Breast epithelium (tissue), 4 donors: ENCODE results near the gene UNC13C. TPM values are rescaled to one million over a fixed set of nuclear protein-coding genes. Genes with fewer than 3 reads are reported as not detected.

Experiments used
- DNase-seq, 2 donors: peaks; one replicate each; pipeline ENCODE4 v3.0.0-alpha.2; 2019; ENCODE audit warnings: low spot score in 2 of 2
- H3K27ac ChIP-seq, 2 donors: fragments of 200-600 bp; sonication (generic) in 1 of 2; one replicate each; pipeline ENCODE4 v1.5.1; 2016 to 2019; ENCODE audit warnings: mild to moderate bottlenecking in 1 of 2
- H3K27me3 ChIP-seq, 2 donors: fragments of 200-600 bp; sonication (generic) in 1 of 2; one replicate each; pipeline versions ENCODE4 v1.5.1 to v1.6.0; 2017 to 2019; ENCODE audit warnings: control low read depth in 1 of 2, mild to moderate bottlenecking in 1 of 2
- H3K36me3 ChIP-seq: fragments of 200-600 bp; one replicate; pipeline ENCODE4 v1.5.1; 2019
- H3K4me1 ChIP-seq, 2 donors: fragments of 200-600 bp; sonication (generic); one replicate each; pipeline ENCODE4 v1.5.1; 2016 to 2019; ENCODE audit warnings: control low read depth in 1 of 2
- H3K4me3 ChIP-seq, 3 donors: fragments of 200-600 bp; sonication (generic); 1 replicate in 2 of 3; 2 replicates in 1 of 3; pipeline ENCODE4 v1.5.1; 2016 to 2019; ENCODE audit warnings: mild to moderate bottlenecking in 3 of 3, moderate library complexity in 2 of 3
- H3K9me3 ChIP-seq, 2 donors: fragments of 200-600 bp; sonication (generic) in 1 of 2; one replicate each; pipeline ENCODE4 v1.5.1; 2016 to 2019; ENCODE audit warnings: control low read depth in 1 of 2
- POLR2A ChIP-seq: fragments of 450-650 bp; IDR thresholded peaks from one replicate; pipeline ENCODE4 v1.6.1; 2016; ENCODE audit warnings: antibody characterized with exemption, mild to moderate bottlenecking, moderate library complexity
- POLR2AphosphoS5 ChIP-seq, 3 donors: sonication (generic); formaldehyde crosslinking; IDR thresholded peaks; one replicate each; pipeline ENCODE4 v1.6.1; 2017; ENCODE audit warnings: antibody characterized with exemption in 3 of 3
- intact Hi-C: fragments of 100-400 bp; cut with DNase I; formaldehyde crosslinking; loops from one replicate; pipeline ENCODE4 v1.15.1; 2023; ENCODE audit warnings: low total_unique reads
- total RNA-seq, 3 donors: library from RNA; depleted of rRNA; stranded (reverse); fragments of >200 nt; gene quantifications; one replicate each; pipeline ENCODE4 v1.1.0, GENCODE V29; 2016
- TF ChIP-seq, protein P1 (sequence below), 3 donors: fragments of 450-650 bp; IDR thresholded peaks; one replicate each; pipeline ENCODE4 v1.5.1; 2016 to 2017; ENCODE audit warnings: antibody characterized with exemption in 3 of 3, mild to moderate bottlenecking in 3 of 3, moderate library complexity in 3 of 3

UNC13C gene
- total RNA-seq, 3 donors from 2014 or later: 0.32 to 2.9 (median 0.88) TPM

DNA sequence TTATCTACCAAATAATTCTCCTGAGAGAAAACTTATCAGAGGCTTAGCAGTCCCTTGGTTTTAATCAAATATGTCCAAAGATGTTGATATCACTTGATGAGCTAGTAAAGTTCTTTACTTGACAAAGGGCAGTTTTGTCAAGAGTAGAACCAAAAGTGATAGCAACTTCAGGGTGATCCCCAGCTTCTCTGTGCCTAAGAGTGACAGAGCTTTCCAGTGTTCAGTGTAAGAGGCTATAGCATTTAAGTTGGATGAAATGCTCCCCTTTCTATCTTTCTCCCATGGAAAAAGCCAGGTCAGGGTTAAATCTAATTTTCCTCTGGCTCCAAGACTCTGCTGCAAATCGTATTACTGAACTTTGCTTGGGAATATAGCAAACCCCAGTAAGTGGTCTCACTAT, 120.8 kb downstream of the UNC13C start:
- intact Hi-C loops: no loop called here
- TF ChIP-seq, protein P1, sequence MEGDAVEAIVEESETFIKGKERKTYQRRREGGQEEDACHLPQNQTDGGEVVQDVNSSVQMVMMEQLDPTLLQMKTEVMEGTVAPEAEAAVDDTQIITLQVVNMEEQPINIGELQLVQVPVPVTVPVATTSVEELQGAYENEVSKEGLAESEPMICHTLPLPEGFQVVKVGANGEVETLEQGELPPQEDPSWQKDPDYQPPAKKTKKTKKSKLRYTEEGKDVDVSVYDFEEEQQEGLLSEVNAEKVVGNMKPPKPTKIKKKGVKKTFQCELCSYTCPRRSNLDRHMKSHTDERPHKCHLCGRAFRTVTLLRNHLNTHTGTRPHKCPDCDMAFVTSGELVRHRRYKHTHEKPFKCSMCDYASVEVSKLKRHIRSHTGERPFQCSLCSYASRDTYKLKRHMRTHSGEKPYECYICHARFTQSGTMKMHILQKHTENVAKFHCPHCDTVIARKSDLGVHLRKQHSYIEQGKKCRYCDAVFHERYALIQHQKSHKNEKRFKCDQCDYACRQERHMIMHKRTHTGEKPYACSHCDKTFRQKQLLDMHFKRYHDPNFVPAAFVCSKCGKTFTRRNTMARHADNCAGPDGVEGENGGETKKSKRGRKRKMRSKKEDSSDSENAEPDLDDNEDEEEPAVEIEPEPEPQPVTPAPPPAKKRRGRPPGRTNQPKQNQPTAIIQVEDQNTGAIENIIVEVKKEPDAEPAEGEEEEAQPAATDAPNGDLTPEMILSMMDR (IDR thresholded peaks at IDR 0.05): no peak
- Histone ChIP-seq H3K4me3 (no peak overlapping the region), H3K9me3 (no peaks in the 10 kb centered on the region), H3K36me3 (no peaks in the 10 kb centered on the region), H3K27me3 (no peaks in the 10 kb centered on the region), H3K4me1 (no peaks in the 10 kb centered on the region), H3K27ac (no peak overlapping the region)
- DNase-seq: no peak

DNA sequence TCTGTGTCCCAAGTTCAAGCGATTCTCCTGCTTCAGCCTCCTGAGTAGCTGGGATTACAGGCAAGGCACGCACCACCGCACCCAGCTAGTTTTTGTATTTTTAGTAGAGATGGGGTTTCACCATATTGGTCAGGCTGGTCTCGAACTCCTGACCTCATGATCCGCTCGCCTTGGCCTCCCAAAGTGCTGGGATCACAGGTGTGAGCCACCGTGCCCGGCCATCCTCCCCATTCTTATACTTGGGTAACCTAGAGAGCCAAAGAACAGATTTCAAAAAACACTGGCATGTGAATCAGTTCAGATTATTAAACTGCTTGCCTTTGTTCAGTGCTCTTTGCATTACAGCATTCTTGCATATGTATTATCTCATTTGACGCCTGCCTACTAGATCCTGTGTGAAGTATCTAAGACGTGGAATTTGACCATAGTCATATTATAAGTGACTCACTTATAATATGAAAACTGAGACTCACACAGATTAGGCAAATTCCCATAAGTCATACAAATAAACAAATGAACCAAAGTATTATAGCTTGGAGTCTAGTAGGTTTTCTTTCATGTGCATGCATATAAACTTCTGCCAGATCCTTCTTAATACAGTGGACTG, 123.5 kb downstream of the UNC13C start:
- TF ChIP-seq, protein P1 (IDR thresholded peaks at IDR 0.05): no peak
- no peak for TF ChIP-seq POLR2AphosphoS5 (IDR thresholded peaks at IDR 0.05)
- no peak for TF ChIP-seq POLR2A
- no peaks in the 10 kb centered on the region for H3K27me3 ChIP-seq
- intact Hi-C loops: no loop called here
- H3K4me1 ChIP-seq: no peaks in the 10 kb centered on the region
- no peak overlapping the region for H3K27ac ChIP-seq
- no peak for DNase-seq
- no peak overlapping the region for H3K4me3 ChIP-seq
- no peaks in the 10 kb centered on the region for H3K36me3 ChIP-seq
- H3K9me3 ChIP-seq: no peaks in the 10 kb centered on the region

DNA sequence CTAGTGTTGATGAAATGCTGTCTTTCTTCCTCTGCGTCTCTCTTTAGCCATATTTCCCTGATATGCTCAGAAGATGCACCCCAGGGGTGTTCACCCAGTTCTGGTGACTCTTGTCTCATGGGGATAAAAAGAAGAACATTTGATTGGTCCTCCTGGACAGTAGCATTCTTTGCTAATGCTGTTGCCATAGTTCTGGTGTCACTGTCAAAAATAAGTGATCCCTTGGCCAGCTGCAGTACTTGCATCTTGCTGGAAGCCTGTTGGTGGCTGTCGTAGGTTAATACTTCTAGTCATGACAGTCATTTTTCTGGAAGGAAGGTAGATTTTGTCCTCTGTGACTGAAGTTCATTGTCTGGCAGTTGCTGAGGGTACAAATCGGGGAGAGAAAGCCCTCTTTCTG, 124.5 kb downstream of the UNC13C start:
- Histone ChIP-seq H3K4me3 (no peak overlapping the region), H3K27ac (no peak overlapping the region), H3K9me3 (no peaks in the 10 kb centered on the region), H3K27me3 (no peaks in the 10 kb centered on the region), H3K36me3 (no peaks in the 10 kb centered on the region), H3K4me1 (no peaks in the 10 kb centered on the region)
- intact Hi-C loops: no loop called here
- DNase-seq: no peak
- no peak for TF ChIP-seq POLR2A

DNA sequence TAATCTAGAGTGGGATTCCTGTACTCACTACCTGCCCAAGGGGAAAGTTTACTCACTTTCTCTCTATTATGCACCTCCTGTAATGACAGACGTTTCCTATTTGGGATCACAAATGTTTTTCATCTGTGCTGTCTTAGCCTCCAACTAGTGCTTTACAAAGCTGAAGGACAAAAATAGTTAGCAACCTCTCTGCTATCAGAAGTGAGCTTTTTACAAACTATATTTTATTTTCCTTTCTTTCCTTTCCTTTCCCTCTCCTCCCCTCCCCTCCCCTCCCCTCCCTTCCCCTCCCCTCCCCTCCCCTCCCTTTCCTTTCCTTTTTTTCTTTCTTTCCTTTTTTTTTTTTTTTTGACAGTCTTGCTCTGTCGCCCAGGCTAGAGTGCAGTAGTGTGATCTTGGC, 130.8 kb downstream of the UNC13C start:
- H3K27me3 ChIP-seq: no peaks in the 10 kb centered on the region
- DNase-seq: no peak
- TF ChIP-seq POLR2A: no peak
- TF ChIP-seq, protein P1 (IDR thresholded peaks at IDR 0.05): no peak
- TF ChIP-seq POLR2AphosphoS5 (IDR thresholded peaks at IDR 0.05): no peak
- H3K4me1 ChIP-seq: no peaks in the 10 kb centered on the region
- no peak overlapping the region for H3K27ac ChIP-seq
- no peak overlapping the region for H3K4me3 ChIP-seq
- H3K9me3 ChIP-seq: no peaks in the 10 kb centered on the region
- H3K36me3 ChIP-seq: no peaks in the 10 kb centered on the region
- intact Hi-C loops: no loop called here

DNA sequence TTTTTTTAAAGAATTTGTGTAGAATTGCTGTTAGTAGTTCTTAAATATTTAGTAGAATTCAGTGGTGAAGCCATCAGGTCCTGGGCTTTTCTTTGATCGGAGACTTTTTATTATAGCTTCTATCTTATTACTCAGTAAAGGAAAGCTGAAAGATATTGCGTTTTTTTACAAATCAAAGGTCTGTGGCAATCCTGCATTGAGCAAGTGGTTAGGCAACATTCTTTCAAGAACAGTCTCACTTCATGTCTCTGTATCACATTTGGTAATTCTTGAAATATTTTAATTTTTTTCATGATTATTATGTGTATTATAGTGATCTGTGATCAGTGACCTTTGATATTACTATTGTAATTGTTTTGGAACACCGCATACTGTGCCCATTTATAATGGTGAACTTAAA, 140.8 kb downstream of the UNC13C start:
- TF ChIP-seq, protein P1 (IDR thresholded peaks at IDR 0.05): no peak
- TF ChIP-seq POLR2AphosphoS5 (IDR thresholded peaks at IDR 0.05) (no peak), POLR2A (no peak)
- Histone ChIP-seq H3K36me3 (no peaks in the 10 kb centered on the region), H3K27me3 (no peaks in the 10 kb centered on the region), H3K4me3 (no peak overlapping the region), H3K27ac (no peak overlapping the region), H3K4me1 (no peaks in the 10 kb centered on the region), H3K9me3 (no peaks in the 10 kb centered on the region)
- DNase-seq: no peak
- intact Hi-C loops: no loop called here
